Measurements from ENCODE around the gene GTF2I.
A peak's percentile ranks its signal among the peaks of the same experiment; 100 is the strongest.
"Not testable (repeated sequence)": the region's sequence is repeated elsewhere in the genome, so short reads cannot be mapped to it uniquely, and the experiment has no call there.

GTF2I gene

DNA sequence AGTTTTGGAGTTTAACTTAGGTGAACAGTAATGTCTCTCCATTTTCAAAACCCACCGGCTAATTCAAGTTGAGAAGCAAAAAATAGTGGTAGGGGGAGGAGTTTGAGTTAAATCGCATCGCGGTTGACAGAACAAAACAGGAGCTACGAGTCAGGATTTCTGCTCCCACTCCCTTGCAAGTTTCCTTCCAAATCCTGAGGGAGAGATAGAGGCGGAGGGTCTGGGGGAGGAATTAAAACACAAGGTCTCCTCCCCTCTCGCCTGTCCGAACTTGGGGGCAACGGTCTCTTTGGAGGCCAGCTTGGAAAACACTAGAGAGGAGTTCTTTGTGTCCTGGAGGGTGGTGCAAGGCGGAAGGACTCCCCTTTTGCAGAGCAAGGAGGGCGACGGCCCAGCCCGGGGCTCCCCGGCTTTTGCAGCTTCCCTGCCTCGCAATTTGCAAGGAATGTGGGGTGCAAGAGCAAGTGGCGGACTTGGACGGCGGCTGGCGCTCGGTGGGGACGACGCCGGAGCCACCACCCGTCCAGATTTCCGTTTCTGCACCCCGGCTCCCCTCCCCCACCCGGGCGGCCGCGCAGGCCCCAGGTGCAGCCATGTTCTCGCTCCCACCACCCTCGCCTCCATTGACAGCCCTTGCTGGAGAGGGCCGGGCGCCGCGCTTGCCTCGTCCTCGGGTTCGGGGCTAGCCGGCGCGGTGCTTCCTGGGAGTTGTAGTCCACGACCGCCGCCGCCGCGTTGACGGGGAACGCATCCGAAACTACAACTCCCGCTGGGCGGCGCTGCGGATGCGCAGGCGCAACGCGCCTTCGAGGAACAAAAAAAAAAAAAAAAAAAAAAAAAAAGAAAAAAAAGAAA, 454 bp upstream of the GTF2I start:
- DNase-seq, result peak; percentile 50 to 98 (median 93)

GRCh38 chr7:74658178-74659004, 873 bp downstream of the GTF2I start:
- DNase-seq, result peak; percentile 40 to 96 (median 86)

GRCh38 chr7:74660202-74660601, 2.7 kb downstream of the GTF2I start:
- DNase-seq, result not testable (repeated sequence)

- not testable (repeated sequence) for DNase-seq
These were observed 4.6 kb downstream of the GTF2I start for GRCh38 chr7:74661836-74662794.

- no peak for DNase-seq
These were observed 7.9 kb downstream of the GTF2I start for GRCh38 chr7:74665296-74665938.

DNA sequence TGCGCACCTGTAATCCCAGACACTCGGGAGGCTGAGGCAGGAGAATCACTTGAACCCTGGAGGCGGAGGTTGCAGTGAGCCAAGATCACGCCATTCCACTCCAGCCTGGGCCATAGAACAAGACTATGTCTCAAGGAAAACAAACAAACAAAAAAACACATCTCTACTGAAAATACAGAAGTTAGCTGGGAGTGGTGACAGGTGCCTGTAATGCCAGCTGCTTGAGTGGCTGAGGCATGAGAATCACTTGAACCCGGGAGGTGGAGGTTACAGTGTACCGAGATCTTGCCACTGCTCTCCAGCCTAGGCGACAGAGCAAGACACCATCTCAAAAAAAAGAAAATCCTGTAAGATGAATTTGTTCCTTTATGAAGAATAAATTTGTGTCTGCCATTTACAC, 9.5 kb downstream of the GTF2I start:
- DNase-seq, result not testable (repeated sequence)

- DNase-seq, result not testable (repeated sequence)
These were observed 10.0 kb downstream of the GTF2I start for GRCh38 chr7:74667520-74667919.

DNA sequence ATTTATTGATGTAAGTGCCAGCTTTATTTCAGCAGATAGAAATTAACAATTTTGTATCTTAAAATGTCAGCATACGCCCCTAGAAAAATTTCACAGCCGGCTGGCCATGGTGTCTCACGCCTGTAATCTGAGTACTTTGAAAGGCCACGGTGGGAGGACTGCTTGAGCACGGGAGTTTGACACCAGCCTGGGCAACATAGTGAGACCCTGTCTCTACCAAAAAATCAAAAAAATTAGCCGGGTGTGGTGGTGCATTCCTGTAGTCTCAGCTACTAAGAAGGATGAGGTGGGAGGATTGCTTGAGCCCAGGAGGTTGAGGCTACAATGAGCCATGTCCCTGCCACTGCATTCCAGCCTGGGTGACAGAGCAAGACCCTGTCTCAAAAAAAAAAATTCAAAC, 14.1 kb downstream of the GTF2I start:
- no peak for DNase-seq

GRCh38 chr7:74672343-74672915, 14.9 kb downstream of the GTF2I start:
- no peak for DNase-seq

GRCh38 chr7:74674166-74674565, 16.6 kb downstream of the GTF2I start:
- no peak for DNase-seq

- DNase-seq, result no peak
These were observed 25.3 kb downstream of the GTF2I start for GRCh38 chr7:74682829-74683228.

GRCh38 chr7:74683799-74684198, 26.3 kb downstream of the GTF2I start:
- no peak for DNase-seq

DNA sequence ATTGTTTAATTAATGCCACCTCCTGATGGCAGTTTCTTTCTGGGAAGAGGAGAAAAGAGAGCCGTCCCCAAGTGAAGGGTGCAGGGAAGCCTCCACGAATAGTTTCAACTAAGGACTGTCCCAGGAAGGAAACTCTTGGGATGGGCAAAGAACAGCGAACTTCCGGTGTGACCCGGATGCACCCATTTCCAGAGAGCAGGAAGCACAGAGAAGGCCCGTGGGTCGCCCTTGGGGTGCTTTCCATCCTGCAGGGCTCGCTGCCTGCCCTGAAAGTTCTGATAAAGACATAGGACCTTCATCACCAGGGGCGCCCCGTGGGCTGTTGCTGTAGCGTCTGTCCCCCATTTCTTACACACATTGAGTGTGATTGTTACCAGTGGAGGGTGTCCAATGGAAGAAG, 27.0 kb downstream of the GTF2I start:
- no peak for DNase-seq

- DNase-seq, result no peak
These were observed 27.4 kb downstream of the GTF2I start for GRCh38 chr7:74684921-74685320.

GRCh38 chr7:74690474-74690873, 33.0 kb downstream of the GTF2I start:
- no peak for DNase-seq

DNA sequence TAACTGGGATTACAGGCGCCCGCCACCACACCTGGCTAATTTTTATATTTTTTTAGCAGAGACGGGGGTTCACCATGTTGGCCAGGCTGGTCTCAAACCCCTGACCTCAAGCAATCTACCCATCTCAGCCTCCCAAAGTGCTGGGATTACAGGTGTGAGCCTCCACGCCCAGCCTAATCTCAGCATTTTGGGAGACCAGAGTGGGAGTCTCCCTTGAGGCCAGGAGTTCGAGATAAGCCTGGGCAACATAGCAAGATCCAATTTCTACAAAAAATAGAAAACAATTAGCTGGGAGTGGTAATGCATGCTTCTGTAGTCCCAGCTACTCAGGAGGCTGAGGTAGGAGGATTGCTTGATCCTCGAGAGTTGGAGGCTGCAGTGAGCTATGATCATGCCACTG, 46.9 kb downstream of the GTF2I start:
- DNase-seq, result not testable (repeated sequence)

- no peak for DNase-seq
These were observed 49.7 kb downstream of the GTF2I start for GRCh38 chr7:74707238-74707637.

GRCh38 chr7:74708569-74709275, 51.2 kb downstream of the GTF2I start:
- no peak for DNase-seq

GRCh38 chr7:74709880-74710671, 52.6 kb downstream of the GTF2I start:
- DNase-seq, result no peak

DNA sequence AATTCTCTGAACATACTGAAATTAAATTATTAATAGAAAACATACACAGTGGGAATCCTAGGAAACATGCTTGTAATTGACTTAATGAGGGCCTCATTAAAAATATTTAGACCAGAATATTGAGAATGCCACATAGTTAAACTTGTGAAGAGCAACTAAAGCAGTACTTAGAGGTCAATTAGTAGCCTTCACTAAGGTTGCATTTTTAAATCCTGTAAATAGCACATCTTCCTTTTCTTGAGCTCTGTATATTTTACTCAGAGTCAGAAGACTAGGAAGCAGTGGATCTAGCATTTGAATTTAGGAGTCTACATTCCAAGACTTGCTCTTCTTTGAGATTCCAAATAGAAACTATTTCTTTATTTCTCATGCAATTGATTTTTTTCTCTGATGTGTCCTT, 56.0 kb downstream of the GTF2I start:
- DNase-seq, result no peak
